Liver (tissue), 9 donors: ENCODE results near the gene NAA40. TPM values are rescaled to one million over a fixed set of nuclear protein-coding genes. Genes with fewer than 3 reads are reported as not detected.

Experiments used
- DNase-seq: peaks from one replicate; pipeline ENCODE4 v3.0.0-alpha.2; 2017; ENCODE audit warnings: low spot score
- H3K27ac ChIP-seq, 2 donors: one replicate each; pipeline ENCODE4 v1.7.0; 2013; ENCODE audit warnings: inconsistent platforms in 2 of 2, low read length in 2 of 2, control low read depth in 1 of 2, low read depth in 1 of 2, mild to moderate bottlenecking in 1 of 2
- H3K27me3 ChIP-seq, 4 donors: one replicate each; pipeline versions ENCODE4 v1.6.1 to v1.7.0; 2013; ENCODE audit warnings: low read length in 3 of 4, inconsistent platforms in 1 of 4, mild to moderate bottlenecking in 1 of 4, moderate library complexity in 1 of 4; ENCODE audit not compliant: control insufficient read depth in 4 of 4, insufficient read depth in 4 of 4
- H3K36me3 ChIP-seq, 4 donors: one replicate each; pipeline versions ENCODE4 v1.6.1 to v1.7.0; 2013; ENCODE audit warnings: low read length in 3 of 4, mild to moderate bottlenecking in 3 of 4, low read depth in 1 of 4, moderate library complexity in 1 of 4; ENCODE audit not compliant: control insufficient read depth in 4 of 4, insufficient read depth in 3 of 4
- H3K4me1 ChIP-seq, 4 donors: one replicate each; pipeline versions ENCODE4 v1.6.1 to v1.7.0; 2013; ENCODE audit warnings: low read length in 3 of 4, mild to moderate bottlenecking in 3 of 4, moderate library complexity in 1 of 4; ENCODE audit not compliant: control insufficient read depth in 4 of 4, insufficient read depth in 4 of 4
- H3K4me3 ChIP-seq, 3 donors: one replicate each; pipeline versions ENCODE4 v1.6.1 to v1.7.0; 2013; ENCODE audit warnings: low read length in 3 of 3, control low read depth in 1 of 3, low read depth in 1 of 3, mild to moderate bottlenecking in 1 of 3
- H3K9ac ChIP-seq, 2 donors: one replicate each; pipeline ENCODE4 v1.7.0; 2013; ENCODE audit warnings: low read length in 2 of 2, mild to moderate bottlenecking in 2 of 2, moderate library complexity in 2 of 2, control low read depth in 1 of 2, low read depth in 1 of 2
- H3K9me3 ChIP-seq, 4 donors: one replicate each; pipeline versions ENCODE4 v1.6.1 to v1.7.0; 2013; ENCODE audit warnings: low read length in 3 of 4; ENCODE audit not compliant: control insufficient read depth in 4 of 4
- EGR1 ChIP-seq, 2 donors: IDR thresholded peaks; 2 replicates each; pipeline ENCODE4 v1.6.1; 2016 to 2018; ENCODE audit warnings: antibody characterized with exemption in 2 of 2, low read depth in 2 of 2
- FOXA1 ChIP-seq: IDR thresholded peaks from 2 replicates; pipeline ENCODE4 v1.6.1; 2016; ENCODE audit warnings: antibody characterized with exemption
- FOXA2 ChIP-seq: IDR thresholded peaks from 2 replicates; pipeline ENCODE4 v1.6.1; 2016; ENCODE audit warnings: antibody characterized with exemption
- GABPA ChIP-seq, 2 donors: IDR thresholded peaks in 1 of 2; conservative IDR thresholded peaks in 1 of 2; 2 replicates each; pipeline ENCODE4 v1.6.1; 2016; ENCODE audit warnings: antibody characterized with exemption in 2 of 2, mild to moderate bottlenecking in 1 of 2, moderate library complexity in 1 of 2
- HNF4A ChIP-seq, 2 donors: conservative IDR thresholded peaks; 2 replicates each; pipeline ENCODE4 v1.6.1; 2016; ENCODE audit warnings: antibody characterized with exemption in 2 of 2, mild to moderate bottlenecking in 2 of 2
- HNF4G ChIP-seq: IDR thresholded peaks from 2 replicates; pipeline ENCODE4 v1.6.1; 2016; ENCODE audit warnings: antibody characterized with exemption
- JUND ChIP-seq, 2 donors: IDR thresholded peaks; 2 replicates each; pipeline ENCODE4 v1.6.1; 2016; ENCODE audit warnings: antibody characterized with exemption in 2 of 2
- NR2F2 ChIP-seq: IDR thresholded peaks from 2 replicates; pipeline ENCODE4 v1.6.1; 2016; ENCODE audit warnings: antibody characterized with exemption
- RAD21 ChIP-seq, 2 donors: IDR thresholded peaks; 2 replicates each; pipeline ENCODE4 v1.6.1; 2016; ENCODE audit warnings: antibody characterized with exemption in 2 of 2, mild to moderate bottlenecking in 2 of 2
- RXRA ChIP-seq, 2 donors: IDR thresholded peaks; 2 replicates each; pipeline ENCODE4 v1.6.1; 2017 to 2018; ENCODE audit warnings: antibody characterized with exemption in 2 of 2, mild to moderate bottlenecking in 1 of 2
- SP1 ChIP-seq: IDR thresholded peaks from 2 replicates; pipeline ENCODE4 v1.6.1; 2018; ENCODE audit warnings: antibody characterized with exemption, mild to moderate bottlenecking
- TAF1 ChIP-seq: conservative IDR thresholded peaks from 2 replicates; pipeline ENCODE4 v1.6.1; 2016; ENCODE audit warnings: antibody characterized with exemption, mild to moderate bottlenecking
- YY1 ChIP-seq: IDR thresholded peaks from 2 replicates; pipeline ENCODE4 v1.6.1; 2016; ENCODE audit warnings: antibody characterized with exemption, mild to moderate bottlenecking
- WGBS: extraction: QIAGEN DNeasy Blood & Tissue Kit; methylation state at CpG from one replicate; pipeline ENCODE4 v1.1.7; 2013; 5-methylcytosine and 5-hydroxymethylcytosine counted together
- polyA plus RNA-seq, 2 donors: library from polyadenylated mRNA; stranded (reverse) in 1 of 2; unstranded in 1 of 2; fragments of 200-250 nt in 1 of 2; fragments of >200 nt in 1 of 2; fragmentation: Nextera tagmentation in 1 of 2; extraction: Ambion mirVana in 1 of 2; gene quantifications; one replicate each; pipeline versions ENCODE4 v1.2.1 to v1.2.3, GENCODE V29; 2013 to 2015
- total RNA-seq, 2 donors: library from RNA; depleted of rRNA; stranded (reverse); fragments of >200 nt; gene quantifications; one replicate each; pipeline ENCODE4 v1.2.3, GENCODE V29; 2014
- TF ChIP-seq, protein P1 (sequence below): IDR thresholded peaks from 2 replicates; pipeline ENCODE4 v1.6.1; 2016; ENCODE audit warnings: antibody characterized with exemption
- TF ChIP-seq, protein P2 (sequence below): IDR thresholded peaks from 2 replicates; pipeline ENCODE4 v1.6.1; 2016; ENCODE audit warnings: antibody characterized with exemption
- TF ChIP-seq, protein P3 (sequence below): IDR thresholded peaks from 2 replicates; pipeline ENCODE4 v1.6.1; 2016; ENCODE audit warnings: antibody characterized with exemption
- TF ChIP-seq, protein P4 (sequence below): fragments of 150-350 bp; IDR thresholded peaks from 2 replicates; pipeline ENCODE4 v1.5.1; 2017; ENCODE audit warnings: improper control_type of control experiment, low read depth, low read length; ENCODE audit not compliant: missing input control
- TF ChIP-seq, protein P5 (sequence below): IDR thresholded peaks from 2 replicates; pipeline ENCODE4 v1.6.1; 2016; ENCODE audit warnings: antibody characterized with exemption, mild to moderate bottlenecking
- donor health status: healthy.
- donor health status: healthy.
- donor health status: healthy.
- donor health status: healthy.
- donor health status: healthy.

NAA40 gene
- total and polyA plus RNA-seq, 4 donors = 3.0 to 7.3 (median 4.7) TPM

DNA sequence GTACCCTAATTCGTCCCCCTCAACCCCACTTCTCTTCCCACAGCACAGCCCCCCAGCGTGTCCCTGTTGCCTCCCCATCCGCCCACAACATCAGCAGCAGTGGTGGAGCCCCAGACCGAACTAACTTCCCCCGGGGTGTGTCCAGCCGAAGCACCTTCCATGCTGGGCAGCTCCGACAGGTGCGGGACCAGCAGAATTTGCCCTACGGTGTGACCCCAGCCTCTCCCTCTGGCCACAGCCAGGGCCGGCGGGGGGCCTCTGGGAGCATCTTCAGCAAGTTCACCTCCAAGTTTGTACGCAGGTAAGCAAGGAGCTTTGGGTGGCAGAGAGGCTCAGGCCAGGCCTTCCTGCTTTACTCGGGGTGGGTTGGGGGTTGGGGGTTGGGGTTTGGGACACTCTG is 34.1 kb upstream of the NAA40 start:
- H3K27me3 ChIP-seq = no peaks in the 10 kb centered on the region
- no peak overlapping the region for H3K9ac ChIP-seq
- H3K4me3 ChIP-seq = no peak overlapping the region
- no peak for DNase-seq
- H3K27ac ChIP-seq = no peak overlapping the region
- H3K9me3 ChIP-seq = no peaks in the 10 kb centered on the region
- peaks cover 0 to 3% (median 0%) of the 10 kb centered on the region in 4 donors for H3K4me1 ChIP-seq
- TF ChIP-seq SP1 = no peak
- no peak for TF ChIP-seq NR2F2
- TF ChIP-seq, protein P1, sequence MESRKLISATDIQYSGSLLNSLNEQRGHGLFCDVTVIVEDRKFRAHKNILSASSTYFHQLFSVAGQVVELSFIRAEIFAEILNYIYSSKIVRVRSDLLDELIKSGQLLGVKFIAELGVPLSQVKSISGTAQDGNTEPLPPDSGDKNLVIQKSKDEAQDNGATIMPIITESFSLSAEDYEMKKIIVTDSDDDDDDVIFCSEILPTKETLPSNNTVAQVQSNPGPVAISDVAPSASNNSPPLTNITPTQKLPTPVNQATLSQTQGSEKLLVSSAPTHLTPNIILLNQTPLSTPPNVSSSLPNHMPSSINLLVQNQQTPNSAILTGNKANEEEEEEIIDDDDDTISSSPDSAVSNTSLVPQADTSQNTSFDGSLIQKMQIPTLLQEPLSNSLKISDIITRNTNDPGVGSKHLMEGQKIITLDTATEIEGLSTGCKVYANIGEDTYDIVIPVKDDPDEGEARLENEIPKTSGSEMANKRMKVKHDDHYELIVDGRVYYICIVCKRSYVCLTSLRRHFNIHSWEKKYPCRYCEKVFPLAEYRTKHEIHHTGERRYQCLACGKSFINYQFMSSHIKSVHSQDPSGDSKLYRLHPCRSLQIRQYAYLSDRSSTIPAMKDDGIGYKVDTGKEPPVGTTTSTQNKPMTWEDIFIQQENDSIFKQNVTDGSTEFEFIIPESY = no peak
- TF ChIP-seq RAD21 (IDR thresholded peaks at IDR 0.05) = no peak
- no peak for TF ChIP-seq HNF4G
- TF ChIP-seq, protein P2, sequence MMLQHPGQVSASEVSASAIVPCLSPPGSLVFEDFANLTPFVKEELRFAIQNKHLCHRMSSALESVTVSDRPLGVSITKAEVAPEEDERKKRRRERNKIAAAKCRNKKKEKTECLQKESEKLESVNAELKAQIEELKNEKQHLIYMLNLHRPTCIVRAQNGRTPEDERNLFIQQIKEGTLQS = no peak
- TF ChIP-seq YY1 = no peak
- no peak for TF ChIP-seq FOXA2
- no peak for TF ChIP-seq TAF1
- TF ChIP-seq, protein P3, sequence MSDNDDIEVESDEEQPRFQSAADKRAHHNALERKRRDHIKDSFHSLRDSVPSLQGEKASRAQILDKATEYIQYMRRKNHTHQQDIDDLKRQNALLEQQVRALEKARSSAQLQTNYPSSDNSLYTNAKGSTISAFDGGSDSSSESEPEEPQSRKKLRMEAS = no peak
- WGBS = 96% methylated on average over 13 of the region's 13 CpGs
- peaks cover 12 to 70% (median 59%) of the 10 kb centered on the region in 4 donors for H3K36me3 ChIP-seq

DNA sequence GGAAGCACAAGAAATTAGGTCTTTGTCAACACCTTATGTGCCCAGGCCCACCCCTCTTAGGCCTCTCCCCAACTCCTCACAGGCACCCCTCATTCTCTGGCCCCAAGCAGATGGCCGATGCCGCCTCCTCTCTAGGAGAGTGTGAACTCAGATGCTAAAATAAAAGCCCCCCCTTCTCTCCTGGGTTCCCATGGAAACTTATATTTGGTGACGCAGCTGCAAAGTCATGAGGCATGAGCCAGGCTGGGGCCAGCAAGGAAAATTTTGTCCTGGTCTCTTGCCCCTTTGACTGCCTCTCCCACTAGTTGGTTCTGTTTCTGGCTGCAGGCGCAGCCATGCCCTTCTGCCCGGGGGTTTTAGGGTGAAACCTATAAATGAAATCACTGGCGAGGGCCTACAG is 33.6 kb upstream of the NAA40 start:
- H3K27ac ChIP-seq = no peak overlapping the region
- peaks cover 12 to 65% (median 55%) of the 10 kb centered on the region in 4 donors for H3K36me3 ChIP-seq
- 94% methylated on average over 6 of the region's 6 CpGs for WGBS
- no peak for DNase-seq
- H3K27me3 ChIP-seq = no peaks in the 10 kb centered on the region
- TF ChIP-seq JUND (IDR thresholded peaks at IDR 0.05) = no peak
- H3K4me3 ChIP-seq = no peak overlapping the region
- peaks cover 0 to 3% (median 0%) of the 10 kb centered on the region in 4 donors for H3K4me1 ChIP-seq
- H3K9me3 ChIP-seq = no peaks in the 10 kb centered on the region
- no peak overlapping the region for H3K9ac ChIP-seq

DNA sequence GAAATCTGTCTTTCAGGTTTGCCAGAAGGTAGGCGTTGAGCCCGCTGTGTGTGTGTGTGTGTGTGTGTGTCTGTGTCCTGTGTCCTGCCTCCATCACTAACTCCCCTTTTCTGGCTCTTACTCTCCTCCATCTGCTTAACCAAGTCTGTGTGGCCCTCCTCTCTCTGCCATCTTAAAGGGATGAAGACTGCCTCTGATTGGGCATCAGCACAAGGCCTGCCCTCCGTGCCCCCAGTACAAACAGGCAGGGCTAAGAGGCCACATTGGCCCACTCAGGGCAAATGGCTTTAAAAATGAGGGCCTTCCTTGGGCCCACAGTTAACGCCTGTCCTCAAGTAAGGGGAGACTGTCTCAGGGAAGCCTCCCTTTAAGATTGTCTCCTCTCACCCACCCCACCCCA is 32.7 kb upstream of the NAA40 start:
- Histone ChIP-seq H3K9me3 (no peaks in the 10 kb centered on the region), H3K4me3 (no peak overlapping the region), H3K27me3 (no peaks in the 10 kb centered on the region), H3K36me3 (peaks cover 13 to 56% (median 46%) of the 10 kb centered on the region in 4 donors), H3K9ac (no peak overlapping the region), H3K27ac (no peak overlapping the region), H3K4me1 (peaks cover 0 to 3% (median 0%) of the 10 kb centered on the region in 4 donors)
- WGBS = 95% methylated on average over 4 of the region's 4 CpGs
- DNase-seq = no peak
- no peak for TF ChIP-seq NR2F2
- TF ChIP-seq, protein P1 = no peak
- TF ChIP-seq RXRA (IDR thresholded peaks at IDR 0.05) = no peak
- TF ChIP-seq, protein P4, sequence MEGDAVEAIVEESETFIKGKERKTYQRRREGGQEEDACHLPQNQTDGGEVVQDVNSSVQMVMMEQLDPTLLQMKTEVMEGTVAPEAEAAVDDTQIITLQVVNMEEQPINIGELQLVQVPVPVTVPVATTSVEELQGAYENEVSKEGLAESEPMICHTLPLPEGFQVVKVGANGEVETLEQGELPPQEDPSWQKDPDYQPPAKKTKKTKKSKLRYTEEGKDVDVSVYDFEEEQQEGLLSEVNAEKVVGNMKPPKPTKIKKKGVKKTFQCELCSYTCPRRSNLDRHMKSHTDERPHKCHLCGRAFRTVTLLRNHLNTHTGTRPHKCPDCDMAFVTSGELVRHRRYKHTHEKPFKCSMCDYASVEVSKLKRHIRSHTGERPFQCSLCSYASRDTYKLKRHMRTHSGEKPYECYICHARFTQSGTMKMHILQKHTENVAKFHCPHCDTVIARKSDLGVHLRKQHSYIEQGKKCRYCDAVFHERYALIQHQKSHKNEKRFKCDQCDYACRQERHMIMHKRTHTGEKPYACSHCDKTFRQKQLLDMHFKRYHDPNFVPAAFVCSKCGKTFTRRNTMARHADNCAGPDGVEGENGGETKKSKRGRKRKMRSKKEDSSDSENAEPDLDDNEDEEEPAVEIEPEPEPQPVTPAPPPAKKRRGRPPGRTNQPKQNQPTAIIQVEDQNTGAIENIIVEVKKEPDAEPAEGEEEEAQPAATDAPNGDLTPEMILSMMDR = no peak
- TF ChIP-seq, protein P3 = no peak
- TF ChIP-seq SP1 = no peak
- no peak for TF ChIP-seq YY1
- no peak for TF ChIP-seq EGR1 (IDR thresholded peaks at IDR 0.05; ENCODE audit: low read depth in 2 of 2)
- TF ChIP-seq RAD21 (IDR thresholded peaks at IDR 0.05) = no peak
- TF ChIP-seq FOXA2 = no peak
- TF ChIP-seq HNF4G = no peak
- TF ChIP-seq JUND (IDR thresholded peaks at IDR 0.05) = no peak
- TF ChIP-seq FOXA1 = no peak
- TF ChIP-seq GABPA (IDR thresholded peaks at IDR 0.05 in 1 of 2, conservative IDR thresholded peaks at IDR 0.05 in 1 of 2) = no peak
- TF ChIP-seq TAF1 = no peak
- TF ChIP-seq, protein P5, sequence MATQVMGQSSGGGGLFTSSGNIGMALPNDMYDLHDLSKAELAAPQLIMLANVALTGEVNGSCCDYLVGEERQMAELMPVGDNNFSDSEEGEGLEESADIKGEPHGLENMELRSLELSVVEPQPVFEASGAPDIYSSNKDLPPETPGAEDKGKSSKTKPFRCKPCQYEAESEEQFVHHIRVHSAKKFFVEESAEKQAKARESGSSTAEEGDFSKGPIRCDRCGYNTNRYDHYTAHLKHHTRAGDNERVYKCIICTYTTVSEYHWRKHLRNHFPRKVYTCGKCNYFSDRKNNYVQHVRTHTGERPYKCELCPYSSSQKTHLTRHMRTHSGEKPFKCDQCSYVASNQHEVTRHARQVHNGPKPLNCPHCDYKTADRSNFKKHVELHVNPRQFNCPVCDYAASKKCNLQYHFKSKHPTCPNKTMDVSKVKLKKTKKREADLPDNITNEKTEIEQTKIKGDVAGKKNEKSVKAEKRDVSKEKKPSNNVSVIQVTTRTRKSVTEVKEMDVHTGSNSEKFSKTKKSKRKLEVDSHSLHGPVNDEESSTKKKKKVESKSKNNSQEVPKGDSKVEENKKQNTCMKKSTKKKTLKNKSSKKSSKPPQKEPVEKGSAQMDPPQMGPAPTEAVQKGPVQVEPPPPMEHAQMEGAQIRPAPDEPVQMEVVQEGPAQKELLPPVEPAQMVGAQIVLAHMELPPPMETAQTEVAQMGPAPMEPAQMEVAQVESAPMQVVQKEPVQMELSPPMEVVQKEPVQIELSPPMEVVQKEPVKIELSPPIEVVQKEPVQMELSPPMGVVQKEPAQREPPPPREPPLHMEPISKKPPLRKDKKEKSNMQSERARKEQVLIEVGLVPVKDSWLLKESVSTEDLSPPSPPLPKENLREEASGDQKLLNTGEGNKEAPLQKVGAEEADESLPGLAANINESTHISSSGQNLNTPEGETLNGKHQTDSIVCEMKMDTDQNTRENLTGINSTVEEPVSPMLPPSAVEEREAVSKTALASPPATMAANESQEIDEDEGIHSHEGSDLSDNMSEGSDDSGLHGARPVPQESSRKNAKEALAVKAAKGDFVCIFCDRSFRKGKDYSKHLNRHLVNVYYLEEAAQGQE = no peak
- no peak for TF ChIP-seq HNF4A (conservative IDR thresholded peaks at IDR 0.05)
